ENCODE measurements around the gene EXOC4.

Gene EXOC4

DNA sequence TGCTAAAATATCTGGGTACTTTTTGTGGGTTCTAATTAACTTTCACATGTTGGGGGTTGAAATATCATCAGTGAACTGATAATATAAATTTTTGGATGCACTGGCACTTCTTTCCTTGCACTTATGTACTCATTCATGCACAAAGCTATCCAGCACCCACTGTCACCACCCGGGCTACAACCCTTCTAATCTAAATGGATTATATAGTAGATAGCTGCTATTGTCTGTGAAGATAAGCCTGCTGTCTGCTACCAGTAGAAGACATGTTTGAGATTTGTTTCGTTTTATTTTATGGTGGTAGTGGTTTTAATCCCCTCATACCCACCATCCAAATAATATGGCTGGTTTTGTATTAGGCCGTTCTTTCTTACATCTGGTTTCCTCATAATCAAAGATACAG lies 520.7 kb downstream of the EXOC4 start:
- H3K4ac ChIP-seq (ENCODE audit: low read length), result no peak overlapping the region
- H3K4me2 ChIP-seq (ENCODE audit: insufficient read depth, low read length, poor library complexity, severe bottlenecking), result no peak overlapping the region
- no peak overlapping the region for H3K18ac ChIP-seq (ENCODE audit: low read length)
- H4K91ac ChIP-seq (ENCODE audit: low read depth, low read length, poor library complexity), result no peak overlapping the region
- no peak overlapping the region for H3K4me3 ChIP-seq (ENCODE audit: low read length in 2 of 2)
- no peak overlapping the region for H3K27ac ChIP-seq (replicated peaks; ENCODE audit: low read length)
- peaks cover 3 to 13% of the 10 kb centered on the region in 2 donors for H3K4me1 ChIP-seq (ENCODE audit: control insufficient read depth in 2 of 2, insufficient read depth in 1 of 2, low read depth in 1 of 2, low read length in 2 of 2)
- no peaks in the 10 kb centered on the region for H3K79me1 ChIP-seq (ENCODE audit: low read depth, low read length)
- H2AFZ ChIP-seq (ENCODE audit: low read length), result no peak overlapping the region
- no peak overlapping the region for H3K9ac ChIP-seq (ENCODE audit: low read depth, low read length, poor library complexity)
- no peaks in the 10 kb centered on the region for H3K36me3 ChIP-seq (replicated peaks in 1 of 2; ENCODE audit: control insufficient read depth in 2 of 2, insufficient read depth in 2 of 2, low read length in 2 of 2)
- no CpG with 5 or more reads among the region's 3 CpGs for WGBS, 2 donors (ENCODE audit: extremely low coverage in 2 of 2, insufficient read length in 2 of 2, insufficient replicate concordance in 1 of 2)
- no peak overlapping the region for H2BK15ac ChIP-seq (ENCODE audit: low read length)
- H2AK5ac ChIP-seq (ENCODE audit: low read depth, low read length), result no peak overlapping the region
- H4K8ac ChIP-seq (ENCODE audit: low read depth, low read length), result no peak overlapping the region
- H2BK5ac ChIP-seq (ENCODE audit: low read length), result no peak overlapping the region
- no peak overlapping the region for H2BK12ac ChIP-seq (ENCODE audit: low read length)
- H3K14ac ChIP-seq (ENCODE audit: low read length), result no peak overlapping the region
- no peaks in the 10 kb centered on the region for H3K27me3 ChIP-seq (ENCODE audit: control insufficient read depth in 3 of 3, insufficient read depth in 3 of 3, low read depth in 1 of 3, low read length in 3 of 3)
- no peak overlapping the region for H2BK120ac ChIP-seq (ENCODE audit: low read depth, low read length)
- no peaks in the 10 kb centered on the region for H3K9me3 ChIP-seq (replicated peaks in 1 of 2; ENCODE audit: control insufficient read depth in 2 of 2, insufficient read depth in 1 of 2, low read depth in 1 of 2, low read length in 2 of 2)
- no peak for DNase-seq (ENCODE audit: low spot score)
- no peak overlapping the region for H3K23ac ChIP-seq (ENCODE audit: low read depth, low read length, poor library complexity)

DNA sequence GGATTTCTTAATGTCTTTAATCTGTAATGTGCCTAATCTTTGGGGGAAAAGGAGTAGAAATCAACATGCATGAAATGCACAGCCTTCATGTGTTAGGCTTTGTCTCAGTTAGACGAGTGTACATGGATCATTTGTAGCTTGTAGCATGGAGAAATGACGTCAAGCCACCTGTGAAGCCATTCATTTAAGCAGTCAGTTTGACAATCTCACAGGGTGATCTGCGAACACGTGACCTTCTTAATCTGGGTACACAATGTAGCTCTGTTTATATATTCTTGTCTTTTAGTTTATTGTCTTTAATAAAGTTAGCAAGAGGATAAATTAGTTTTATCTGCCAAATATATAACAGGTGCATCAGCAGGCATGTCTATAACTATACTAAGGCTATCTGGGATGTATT lies 522.3 kb downstream of the EXOC4 start:
- no peak overlapping the region for H3K4me2 ChIP-seq (ENCODE audit: insufficient read depth, low read length, poor library complexity, severe bottlenecking)
- H3K4me3 ChIP-seq (ENCODE audit: low read length in 2 of 2), result no peak overlapping the region
- no peaks in the 10 kb centered on the region for H3K79me1 ChIP-seq (ENCODE audit: low read depth, low read length)
- no peak overlapping the region for H2AK5ac ChIP-seq (ENCODE audit: low read depth, low read length)
- no peak overlapping the region for H3K27ac ChIP-seq (replicated peaks; ENCODE audit: low read length)
- H3K23ac ChIP-seq (ENCODE audit: low read depth, low read length, poor library complexity), result no peak overlapping the region
- no peak overlapping the region for H2AFZ ChIP-seq (ENCODE audit: low read length)
- H3K9me3 ChIP-seq (replicated peaks in 1 of 2; ENCODE audit: control insufficient read depth in 2 of 2, insufficient read depth in 1 of 2, low read depth in 1 of 2, low read length in 2 of 2), result no peaks in the 10 kb centered on the region
- H3K14ac ChIP-seq (ENCODE audit: low read length), result no peak overlapping the region
- H3K36me3 ChIP-seq (replicated peaks in 1 of 2; ENCODE audit: control insufficient read depth in 2 of 2, insufficient read depth in 2 of 2, low read length in 2 of 2), result no peaks in the 10 kb centered on the region
- DNase-seq (ENCODE audit: low spot score), result no peak
- no peaks in the 10 kb centered on the region for H3K27me3 ChIP-seq (ENCODE audit: control insufficient read depth in 3 of 3, insufficient read depth in 3 of 3, low read depth in 1 of 3, low read length in 3 of 3)
- no peak overlapping the region for H4K91ac ChIP-seq (ENCODE audit: low read depth, low read length, poor library complexity)
- H2BK12ac ChIP-seq (ENCODE audit: low read length), result no peak overlapping the region
- H2BK120ac ChIP-seq (ENCODE audit: low read depth, low read length), result no peak overlapping the region
- H3K9ac ChIP-seq (ENCODE audit: low read depth, low read length, poor library complexity), result no peak overlapping the region
- no peak overlapping the region for H2BK15ac ChIP-seq (ENCODE audit: low read length)
- no CpG with 5 or more reads among the region's 4 CpGs for WGBS, 2 donors (ENCODE audit: extremely low coverage in 2 of 2, insufficient read length in 2 of 2, insufficient replicate concordance in 1 of 2)
- H2BK5ac ChIP-seq (ENCODE audit: low read length), result no peak overlapping the region
- H3K4me1 ChIP-seq (ENCODE audit: control insufficient read depth in 2 of 2, insufficient read depth in 1 of 2, low read depth in 1 of 2, low read length in 2 of 2), result peaks cover 3 to 13% of the 10 kb centered on the region in 2 donors
- no peak overlapping the region for H3K18ac ChIP-seq (ENCODE audit: low read length)
- no peak overlapping the region for H4K8ac ChIP-seq (ENCODE audit: low read depth, low read length)
- no peak overlapping the region for H3K4ac ChIP-seq (ENCODE audit: low read length)

GRCh38 chr7:133776266-133776665 lies 523.4 kb downstream of the EXOC4 start:
- Histone ChIP-seq H3K4me3 (ENCODE audit: low read length in 2 of 2) (no peak overlapping the region), H4K8ac (ENCODE audit: low read depth, low read length) (no peak overlapping the region), H3K4me2 (ENCODE audit: insufficient read depth, low read length, poor library complexity, severe bottlenecking) (no peak overlapping the region), H3K4ac (ENCODE audit: low read length) (no peak overlapping the region), H3K79me1 (ENCODE audit: low read depth, low read length) (no peaks in the 10 kb centered on the region), H3K9me3 (replicated peaks in 1 of 2; ENCODE audit: control insufficient read depth in 2 of 2, insufficient read depth in 1 of 2, low read depth in 1 of 2, low read length in 2 of 2) (no peaks in the 10 kb centered on the region), H3K18ac (ENCODE audit: low read length) (no peak overlapping the region), H2BK120ac (ENCODE audit: low read depth, low read length) (no peak overlapping the region), H3K27me3 (ENCODE audit: control insufficient read depth in 3 of 3, insufficient read depth in 3 of 3, low read depth in 1 of 3, low read length in 3 of 3) (no peaks in the 10 kb centered on the region), H3K14ac (ENCODE audit: low read length) (no peak overlapping the region), H2BK12ac (ENCODE audit: low read length) (no peak overlapping the region), H3K36me3 (replicated peaks in 1 of 2; ENCODE audit: control insufficient read depth in 2 of 2, insufficient read depth in 2 of 2, low read length in 2 of 2) (no peaks in the 10 kb centered on the region), H2AK5ac (ENCODE audit: low read depth, low read length) (no peak overlapping the region), H3K27ac (replicated peaks; ENCODE audit: low read length) (no peak overlapping the region), H2BK5ac (ENCODE audit: low read length) (no peak overlapping the region), H2AFZ (ENCODE audit: low read length) (no peak overlapping the region), H3K9ac (ENCODE audit: low read depth, low read length, poor library complexity) (no peak overlapping the region), H4K91ac (ENCODE audit: low read depth, low read length, poor library complexity) (no peak overlapping the region), H3K23ac (ENCODE audit: low read depth, low read length, poor library complexity) (no peak overlapping the region), H2BK15ac (ENCODE audit: low read length) (no peak overlapping the region), H3K4me1 (ENCODE audit: control insufficient read depth in 2 of 2, insufficient read depth in 1 of 2, low read depth in 1 of 2, low read length in 2 of 2) (peaks cover 0 to 6% of the 10 kb centered on the region in 2 donors)
- no CpG with 5 or more reads among the region's 3 CpGs for WGBS, 2 donors (ENCODE audit: extremely low coverage in 2 of 2, insufficient read length in 2 of 2, insufficient replicate concordance in 1 of 2)
- no peak for DNase-seq (ENCODE audit: low spot score)

GRCh38 chr7:133777701-133778100 lies 524.8 kb downstream of the EXOC4 start:
- H2AK5ac ChIP-seq (ENCODE audit: low read depth, low read length), result no peak overlapping the region
- no peak overlapping the region for H3K4me2 ChIP-seq (ENCODE audit: insufficient read depth, low read length, poor library complexity, severe bottlenecking)
- no CpG with 5 or more reads among the region's 4 CpGs for WGBS, 2 donors (ENCODE audit: extremely low coverage in 2 of 2, insufficient read length in 2 of 2, insufficient replicate concordance in 1 of 2)
- no peak overlapping the region for H3K4me3 ChIP-seq (ENCODE audit: low read length in 2 of 2)
- no peak overlapping the region for H2BK12ac ChIP-seq (ENCODE audit: low read length)
- H3K27ac ChIP-seq (replicated peaks; ENCODE audit: low read length), result no peak overlapping the region
- H4K91ac ChIP-seq (ENCODE audit: low read depth, low read length, poor library complexity), result no peak overlapping the region
- no peak overlapping the region for H2AFZ ChIP-seq (ENCODE audit: low read length)
- H3K36me3 ChIP-seq (replicated peaks in 1 of 2; ENCODE audit: control insufficient read depth in 2 of 2, insufficient read depth in 2 of 2, low read length in 2 of 2), result no peaks in the 10 kb centered on the region
- no peaks in the 10 kb centered on the region for H3K79me1 ChIP-seq (ENCODE audit: low read depth, low read length)
- peaks cover 0 to 8% of the 10 kb centered on the region in 2 donors for H3K4me1 ChIP-seq (ENCODE audit: control insufficient read depth in 2 of 2, insufficient read depth in 1 of 2, low read depth in 1 of 2, low read length in 2 of 2)
- no peaks in the 10 kb centered on the region for H3K9me3 ChIP-seq (replicated peaks in 1 of 2; ENCODE audit: control insufficient read depth in 2 of 2, insufficient read depth in 1 of 2, low read depth in 1 of 2, low read length in 2 of 2)
- no peak overlapping the region for H3K23ac ChIP-seq (ENCODE audit: low read depth, low read length, poor library complexity)
- no peak overlapping the region for H3K4ac ChIP-seq (ENCODE audit: low read length)
- H3K18ac ChIP-seq (ENCODE audit: low read length), result no peak overlapping the region
- no peaks in the 10 kb centered on the region for H3K27me3 ChIP-seq (ENCODE audit: control insufficient read depth in 3 of 3, insufficient read depth in 3 of 3, low read depth in 1 of 3, low read length in 3 of 3)
- H3K14ac ChIP-seq (ENCODE audit: low read length), result no peak overlapping the region
- H3K9ac ChIP-seq (ENCODE audit: low read depth, low read length, poor library complexity), result no peak overlapping the region
- H2BK5ac ChIP-seq (ENCODE audit: low read length), result no peak overlapping the region
- no peak overlapping the region for H2BK15ac ChIP-seq (ENCODE audit: low read length)
- H2BK120ac ChIP-seq (ENCODE audit: low read depth, low read length), result no peak overlapping the region
- DNase-seq (ENCODE audit: low spot score), result no peak
- no peak overlapping the region for H4K8ac ChIP-seq (ENCODE audit: low read depth, low read length)
